H1 (cell line): Measurements from ENCODE around the gene PI16. TPM values are rescaled to one million over a fixed set of nuclear protein-coding genes. Genes with fewer than 3 reads are reported as not detected.
"Not testable (repeated sequence)": the region's sequence is repeated elsewhere in the genome, so short reads cannot be mapped to it uniquely, and the experiment has no call there.

Experiments used
- CTCF ChIA-PET: fragments of 300-600 bp; sonication (Branson Sonifier 250); formaldehyde crosslinking; loops from one replicate; lab custom pipeline; 2021; ENCODE audit not compliant: partially characterized antibody; lab: Charles Lee
- POLR2A ChIA-PET: fragments of 300-600 bp; sonication (Branson Sonifier 250); formaldehyde crosslinking; loops from one replicate; lab custom pipeline; 2021; ENCODE audit warnings: inconsistent platforms; ENCODE audit not compliant: partially characterized antibody; lab: Charles Lee
- DNase-seq, 2 experiments: peaks; one replicate each; pipeline versions ENCODE4 v3.0.0 to v3.0.0-alpha.2; 2010 to 2022; ENCODE audit warnings: low spot score in 2 of 2, low read depth in 1 of 2, mixed read lengths in 1 of 2
- FAIRE-seq: peaks from 2 replicates; lab custom pipeline; 2011; peaks lifted over from hg19 to GRCh38; lab: Jason Lieb, UNC
- H2AFZ ChIP-seq: 2 replicates; pipeline ENCODE4 v1.8.1; 2012; ENCODE audit warnings: low read length, inconsistent platforms
- H2AK5ac ChIP-seq: 2 replicates; pipeline ENCODE4 v1.6.1; 2013; ENCODE audit warnings: low read depth, low read length
- H2BK120ac ChIP-seq: replicated peaks from 2 replicates; pipeline ENCODE3; 2013; ENCODE audit warnings: low read depth, low read length, inconsistent platforms
- H2BK12ac ChIP-seq: 2 replicates; pipeline ENCODE4 v1.6.1; 2013; ENCODE audit warnings: low read depth, low read length
- H2BK15ac ChIP-seq: 2 replicates; pipeline ENCODE4 v1.6.1; 2013; ENCODE audit warnings: low read length
- H2BK20ac ChIP-seq: 2 replicates; pipeline ENCODE4 v1.6.1; 2013; ENCODE audit warnings: low read length
- H2BK5ac ChIP-seq: 2 replicates; pipeline ENCODE4 v1.6.1; 2013; ENCODE audit warnings: low read depth, low read length
- H3K14ac ChIP-seq: 2 replicates; pipeline ENCODE4 v1.6.1; 2013; ENCODE audit warnings: inconsistent platforms; ENCODE audit not compliant: insufficient read length
- H3K18ac ChIP-seq: 2 replicates; pipeline ENCODE4 v1.6.1; 2013; ENCODE audit warnings: low read length; ENCODE audit errors: extremely low read depth
- H3K23ac ChIP-seq: 2 replicates; pipeline ENCODE4 v1.6.1; 2013; ENCODE audit warnings: inconsistent platforms; ENCODE audit not compliant: insufficient read length
- H3K23me2 ChIP-seq: 2 replicates; pipeline ENCODE4 v1.6.1; 2013; ENCODE audit warnings: low read depth, low read length
- H3K27ac ChIP-seq: 2 replicates; pipeline ENCODE4 v1.6.1; 2011; ENCODE audit warnings: low read depth, low read length, inconsistent platforms
- H3K27me3 ChIP-seq, 4 experiments: replicated peaks in 1 of 4; 1 replicate in 1 of 4; 2 replicates in 3 of 4; pipeline versions ENCODE4 v1.6.1 to v1.8.1; 2011 to 2013; ENCODE audit warnings: low read length in 3 of 4, mild to moderate bottlenecking in 3 of 4, inconsistent platforms in 2 of 4, mixed read lengths in 2 of 4, moderate library complexity in 1 of 4; ENCODE audit not compliant: control insufficient read depth in 3 of 4, insufficient read depth in 3 of 4; ENCODE audit errors: extremely low read depth in 1 of 4
- H3K36me3 ChIP-seq, 4 experiments: 2 replicates each; pipeline versions ENCODE4 v1.6.1 to v1.8.1; 2011 to 2013; ENCODE audit warnings: mild to moderate bottlenecking in 4 of 4, low read length in 3 of 4, moderate library complexity in 2 of 4, control low read depth in 1 of 4, inconsistent platforms in 1 of 4; ENCODE audit not compliant: insufficient read depth in 4 of 4, control insufficient read depth in 2 of 4
- H3K4ac ChIP-seq: replicated peaks from 2 replicates; pipeline ENCODE3; 2013; ENCODE audit warnings: low read length, low read depth, mixed read lengths, inconsistent platforms; ENCODE audit not compliant: insufficient read length
- H3K4me1 ChIP-seq, 4 experiments: replicated peaks in 1 of 4; 1 replicate in 1 of 4; 2 replicates in 3 of 4; pipeline versions ENCODE4 v1.6.1 to v1.8.1; 2011 to 2013; ENCODE audit warnings: low read length in 3 of 4, inconsistent platforms in 2 of 4, mixed read lengths in 1 of 4; ENCODE audit not compliant: insufficient read depth in 4 of 4, control insufficient read depth in 3 of 4
- H3K4me2 ChIP-seq, 2 experiments: 2 replicates each; pipeline versions ENCODE4 v1.6.1 to v1.8.1; 2011 to 2013; ENCODE audit warnings: low read depth in 2 of 2, low read length in 2 of 2, control low read depth in 1 of 2, inconsistent platforms in 1 of 2, mild to moderate bottlenecking in 1 of 2; ENCODE audit not compliant: insufficient read depth in 1 of 2
- H3K4me3 ChIP-seq, 4 experiments: fragments of 200-600, 300-600 bp in 1 of 4; sonication (generic), shearing (Covaris generic), sonication (Bioruptor Twin) in 1 of 4; 2 replicates each; pipeline versions ENCODE4 v1.5.1 to v1.8.1; 2011 to 2016; ENCODE audit warnings: low read length in 4 of 4, low read depth in 3 of 4, control low read depth in 2 of 4, inconsistent platforms in 2 of 4, mild to moderate bottlenecking in 2 of 4, mixed read lengths in 1 of 4, moderate library complexity in 1 of 4; ENCODE audit not compliant: insufficient read depth in 2 of 4; ENCODE audit errors: extremely low read depth in 1 of 4
- H3K56ac ChIP-seq: replicated peaks from 2 replicates; pipeline ENCODE3; 2013; ENCODE audit warnings: low read depth, mild to moderate bottlenecking, mixed read lengths, low read length, inconsistent platforms; ENCODE audit not compliant: insufficient read length
- H3K79me1 ChIP-seq: 2 replicates; pipeline ENCODE4 v1.6.1; 2013; ENCODE audit warnings: low read depth, low read length, control low read depth
- H3K79me2 ChIP-seq, 2 experiments: 2 replicates each; pipeline versions ENCODE4 v1.6.1 to v1.8.1; 2012 to 2013; ENCODE audit warnings: low read length in 2 of 2, mild to moderate bottlenecking in 2 of 2, inconsistent platforms in 1 of 2; ENCODE audit not compliant: insufficient read depth in 2 of 2, control insufficient read depth in 1 of 2
- H3K9ac ChIP-seq, 4 experiments: replicated peaks in 1 of 4; 1 replicate in 1 of 4; 2 replicates in 3 of 4; pipeline versions ENCODE4 v1.6.1 to v1.8.1; 2011 to 2013; ENCODE audit warnings: low read depth in 3 of 4, low read length in 3 of 4, control low read depth in 2 of 4, mild to moderate bottlenecking in 2 of 4, moderate library complexity in 2 of 4, inconsistent platforms in 1 of 4; ENCODE audit errors: extremely low read depth in 1 of 4
- H3K9me3 ChIP-seq, 2 experiments: 2 replicates each; pipeline versions ENCODE4 v1.6.1 to v1.8.1; 2012 to 2013; ENCODE audit warnings: mild to moderate bottlenecking in 2 of 2, moderate library complexity in 2 of 2, control low read depth in 1 of 2, inconsistent platforms in 1 of 2, low read depth in 1 of 2, low read length in 1 of 2, mixed read lengths in 1 of 2; ENCODE audit not compliant: insufficient read depth in 2 of 2
- H4K20me1 ChIP-seq, 2 experiments: replicated peaks in 1 of 2; 2 replicates each; pipeline versions ENCODE3 to v1.8.1; 2011 to 2013; ENCODE audit warnings: inconsistent platforms in 2 of 2, low read length in 2 of 2, mild to moderate bottlenecking in 1 of 2; ENCODE audit not compliant: insufficient read depth in 2 of 2, control insufficient read depth in 1 of 2
- H4K5ac ChIP-seq: 2 replicates; pipeline ENCODE4 v1.6.1; 2013; ENCODE audit warnings: low read length, low read depth, mixed read lengths, inconsistent platforms; ENCODE audit not compliant: insufficient read length
- H4K8ac ChIP-seq: 2 replicates; pipeline ENCODE4 v1.8.0; 2013; ENCODE audit warnings: mild to moderate bottlenecking, moderate library complexity, low read length, inconsistent platforms; ENCODE audit not compliant: insufficient read depth; ENCODE audit errors: extremely low read depth
- H4K91ac ChIP-seq: replicated peaks from 2 replicates; pipeline ENCODE3; 2013; ENCODE audit warnings: low read length, mixed read lengths, inconsistent platforms; ENCODE audit not compliant: insufficient read length
- WGBS, 2 experiments: shearing (Covaris generic) in 1 of 2; methylation state at CpG; one replicate each; pipeline versions ENCODE4 v1.1.6 to v1.1.7; 2013 to 2015; ENCODE audit warnings: low lambda C conversion rate in 2 of 2, mixed read lengths in 2 of 2, inconsistent platforms in 1 of 2, low coverage in 1 of 2, missing lambda C conversion rate in 1 of 2; ENCODE audit not compliant: insufficient replicate concordance in 2 of 2, insufficient coverage in 1 of 2, insufficient read length in 1 of 2; ENCODE audit errors: extremely low coverage in 1 of 2, missing lambda C conversion rate in 1 of 2; 5-methylcytosine and 5-hydroxymethylcytosine counted together
- polyA plus RNA-seq, 7 experiments: library from polyadenylated mRNA; depleted of rRNA in 3 of 7; stranded (reverse) in 5 of 7; unstranded in 2 of 7; fragments of >200 nt in 5 of 7; fragments of 200-250 nt in 2 of 7; gene quantifications; 1 replicate in 5 of 7; 2 replicates in 1 of 7; 4 replicates in 1 of 7; pipeline versions ENCODE4 v1.2.1 to v1.2.3, GENCODE V29; 2011 to 2013; ENCODE audit warnings: missing spikeins in 2 of 7, mixed read lengths in 2 of 7
- total RNA-seq: library from RNA; stranded (reverse); fragmentation: NEBNext Ultra II Directional; extraction: Animal tissue kit (Norgen Biotek cat#: 25700); gene quantifications from 2 replicates; pipeline ENCODE4 v1.2.1, GENCODE V29; 2021

The PI16 gene
- total and polyA plus RNA-seq, 2 of the 8 experiments (the other 6 are each of a cell fraction or from before 2014, with no cell fraction given) = 0.05 TPM; not detected in 1

DNA sequence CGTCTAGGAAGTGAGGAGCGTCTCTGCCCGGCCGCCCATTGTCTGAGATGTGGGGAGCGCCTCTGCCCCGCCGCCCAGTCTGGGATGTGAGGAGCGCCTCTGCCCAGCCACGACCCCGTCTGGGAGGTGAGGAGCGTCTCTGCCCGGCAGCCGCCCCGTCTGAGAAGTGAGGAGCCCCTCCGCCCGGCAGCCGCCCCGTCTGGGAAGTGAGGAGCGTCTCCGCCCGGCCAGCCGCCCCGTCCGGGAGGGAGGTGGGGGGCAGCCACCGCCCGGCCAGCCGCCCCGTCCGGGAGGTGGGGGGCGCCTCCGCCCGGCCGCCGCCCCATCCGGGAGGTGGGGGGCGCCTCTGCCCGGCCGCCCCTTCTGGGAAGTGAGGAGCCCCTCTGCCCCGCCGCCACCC is 13.0 kb upstream of the PI16 start:
- not testable (repeated sequence) for H2BK15ac ChIP-seq, H3K27me3 ChIP-seq, H4K91ac ChIP-seq, H3K4me3 ChIP-seq, H3K23ac ChIP-seq, H4K20me1 ChIP-seq, H3K4ac ChIP-seq, H3K9ac ChIP-seq, DNase-seq, H3K14ac ChIP-seq, FAIRE-seq, H3K36me3 ChIP-seq, H3K4me2 ChIP-seq, H2BK12ac ChIP-seq, H3K27ac ChIP-seq, H3K4me1 ChIP-seq, H2BK20ac ChIP-seq, H4K5ac ChIP-seq, H3K56ac ChIP-seq, H2AK5ac ChIP-seq, H3K9me3 ChIP-seq, H2BK5ac ChIP-seq, H3K79me1 ChIP-seq, H2BK120ac ChIP-seq, H3K18ac ChIP-seq, H3K23me2 ChIP-seq, H3K79me2 ChIP-seq, H4K8ac ChIP-seq, H2AFZ ChIP-seq
- CTCF ChIA-PET = interaction anchor here (0.6 kb wide), 1 partner anchor 92 kb away, joined by 3 read pairs; no protein-coding TSS in a partner anchor
- POLR2A ChIA-PET = interaction anchor here (0.6 kb wide), 1 partner anchor 74 kb away, joined by 3 read pairs; no protein-coding TSS in a partner anchor
- 90% methylated on average over 10 of the region's 40 CpGs; no CpG with 5 or more reads in 1 of the 2 experiments for WGBS, 2 experiments

DNA sequence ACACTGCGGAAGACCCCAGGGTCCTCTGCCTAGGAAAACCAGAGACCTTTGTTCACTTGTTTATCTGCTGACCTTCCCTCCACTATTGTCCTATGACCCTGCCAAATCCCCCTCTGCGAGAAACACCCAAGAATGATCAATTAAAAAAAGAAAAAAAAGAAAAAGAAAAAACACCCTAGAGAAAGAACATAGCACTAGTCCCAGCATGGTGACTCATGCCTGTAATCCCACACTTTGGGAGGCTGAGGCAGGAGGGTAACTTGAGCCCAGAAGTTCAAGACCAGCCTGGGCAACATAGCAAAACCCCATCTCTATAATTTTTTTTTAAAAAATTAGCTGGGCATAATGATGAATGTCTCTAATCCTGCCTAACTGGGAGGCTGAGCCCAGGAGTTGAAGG is 12.2 kb upstream of the PI16 start:
- H3K4me2 ChIP-seq, FAIRE-seq: not testable (repeated sequence)
- WGBS, 2 experiments = 80% methylated on average over 1 of the region's 2 CpGs; no CpG with 5 or more reads in 1 of the 2 experiments

More for the DNA sequence above, 12.2 kb upstream of the PI16 start:
- H3K4me3 ChIP-seq, H2BK120ac ChIP-seq, H3K4me1 ChIP-seq, H3K27me3 ChIP-seq, H4K5ac ChIP-seq, H3K14ac ChIP-seq, H2BK20ac ChIP-seq, H3K23ac ChIP-seq, H2BK15ac ChIP-seq, H3K4ac ChIP-seq, H2BK12ac ChIP-seq, H4K20me1 ChIP-seq, H3K27ac ChIP-seq, DNase-seq, H3K9me3 ChIP-seq, H3K18ac ChIP-seq, H4K8ac ChIP-seq, H3K79me2 ChIP-seq, H4K91ac ChIP-seq, H3K9ac ChIP-seq, H2AFZ ChIP-seq, H3K79me1 ChIP-seq, H3K56ac ChIP-seq, H3K23me2 ChIP-seq, H3K36me3 ChIP-seq, CTCF ChIA-PET, H2BK5ac ChIP-seq, H2AK5ac ChIP-seq: not testable (repeated sequence)
- POLR2A ChIA-PET = interaction anchor here (0.6 kb wide), 1 partner anchor 75 kb away, joined by 3 read pairs; no protein-coding TSS in a partner anchor
